PC-9 (cell line): Measurements from ENCODE around the gene EHBP1L1. TPM values are rescaled to one million over a fixed set of nuclear protein-coding genes. Genes with fewer than 3 reads are reported as not detected.

ENCODE experiments used
- BruUV-seq: library from RNA; stranded (reverse); fragments of 400-500 nt; replicated peaks from 2 replicates; lab custom pipeline; 2021; lab: Mats Ljungman, UMichigan
- CTCF ChIA-PET: fragments of 300-600 bp; sonication (Branson Sonifier 250); formaldehyde crosslinking; loops from one replicate; lab custom pipeline; 2022; ENCODE audit warnings: antibody characterized with exemption; lab: Charles Lee
- POLR2A ChIA-PET: fragments of 300-600 bp; sonication (Branson Sonifier 250); formaldehyde crosslinking; loops from one replicate; lab custom pipeline; 2022; ENCODE audit warnings: antibody characterized with exemption; ENCODE audit not compliant: unreplicated experiment; lab: Charles Lee
- DNase-seq, 2 experiments: peaks; one replicate each; pipeline versions ENCODE4 v3.0.0 to v3.0.0-alpha.2; 2015 to 2022; ENCODE audit warnings: mixed read lengths in 1 of 2
- H2AFZ ChIP-seq: fragments of 200-600 bp; sonication (generic); 2 replicates; pipeline ENCODE4 v1.8.1; 2017; ENCODE audit warnings: antibody characterized with exemption
- H3F3A ChIP-seq: fragments of 200-600 bp; sonication (generic); 2 replicates; pipeline ENCODE4 v1.8.1; 2017; ENCODE audit warnings: antibody characterized with exemption, mild to moderate bottlenecking, low read depth; ENCODE audit not compliant: insufficient read depth
- H3K27ac ChIP-seq: fragments of 200-600 bp; sonication (generic); 2 replicates; pipeline ENCODE4 v1.6.1; 2016; ENCODE audit warnings: mixed run types
- H3K27me3 ChIP-seq: fragments of 200-600 bp; sonication (generic); 2 replicates; pipeline ENCODE4 v1.6.1; 2016; ENCODE audit warnings: low read depth, mixed run types; ENCODE audit not compliant: insufficient read depth
- H3K36me3 ChIP-seq: fragments of 200-600 bp; sonication (generic); 2 replicates; pipeline ENCODE4 v1.6.1; 2016; ENCODE audit warnings: low read depth, mixed run types
- H3K4me1 ChIP-seq: fragments of 200-600 bp; sonication (generic); replicated peaks from 2 replicates; pipeline ENCODE4 v1.6.1; 2016; ENCODE audit warnings: mixed run types; ENCODE audit not compliant: insufficient read depth
- H3K4me2 ChIP-seq: fragments of 200-600 bp; sonication (generic); 2 replicates; pipeline ENCODE4 v1.6.1; 2017; ENCODE audit warnings: mixed run types
- H3K4me3 ChIP-seq: fragments of 200-600 bp; sonication (generic); 2 replicates; pipeline ENCODE4 v1.6.1; 2016; ENCODE audit warnings: mixed run types
- H3K79me2 ChIP-seq: fragments of 200-600 bp; sonication (generic); 2 replicates; pipeline ENCODE4 v1.6.1; 2017; ENCODE audit warnings: low read depth, mixed run types
- H3K9me2 ChIP-seq: fragments of 200-600 bp; sonication (generic); 2 replicates; pipeline ENCODE4 v1.8.1; 2017; ENCODE audit warnings: mild to moderate bottlenecking; ENCODE audit not compliant: insufficient read depth
- H3K9me3 ChIP-seq: fragments of 200-600 bp; sonication (generic); 2 replicates; pipeline ENCODE4 v1.8.1; 2016; ENCODE audit warnings: low read depth; ENCODE audit not compliant: insufficient read depth
- H4K20me1 ChIP-seq: fragments of 200-600 bp; sonication (generic); 2 replicates; pipeline ENCODE4 v1.8.1; 2017; ENCODE audit not compliant: insufficient read depth
- EZH2 ChIP-seq: fragments of 200-600 bp; sonication (generic); IDR thresholded peaks from 2 replicates; pipeline ENCODE4 v1.8.0; 2017; ENCODE audit warnings: antibody characterized with exemption, low read depth
- intact Hi-C: fragments of 100-400 bp; cut with micrococcal nuclease; formaldehyde crosslinking; loops from one replicate; pipeline ENCODE4 v1.10.0; 2022; ENCODE audit not compliant: unreplicated experiment
- total RNA-seq: library from RNA; stranded (reverse); gene quantifications from 2 replicates; pipeline ENCODE4 v1.2.3, GENCODE V29; 2021
- TF ChIP-seq, protein P1 (sequence below): fragments of 200-600 bp; sonication (generic); conservative IDR thresholded peaks from 2 replicates; pipeline ENCODE4 v1.6.1; 2017; ENCODE audit warnings: mixed run types, antibody characterized with exemption, mild to moderate bottlenecking, moderate library complexity

Gene EHBP1L1
- total RNA-seq, 1 experiment from 2014 or later = 123 TPM

DNA sequence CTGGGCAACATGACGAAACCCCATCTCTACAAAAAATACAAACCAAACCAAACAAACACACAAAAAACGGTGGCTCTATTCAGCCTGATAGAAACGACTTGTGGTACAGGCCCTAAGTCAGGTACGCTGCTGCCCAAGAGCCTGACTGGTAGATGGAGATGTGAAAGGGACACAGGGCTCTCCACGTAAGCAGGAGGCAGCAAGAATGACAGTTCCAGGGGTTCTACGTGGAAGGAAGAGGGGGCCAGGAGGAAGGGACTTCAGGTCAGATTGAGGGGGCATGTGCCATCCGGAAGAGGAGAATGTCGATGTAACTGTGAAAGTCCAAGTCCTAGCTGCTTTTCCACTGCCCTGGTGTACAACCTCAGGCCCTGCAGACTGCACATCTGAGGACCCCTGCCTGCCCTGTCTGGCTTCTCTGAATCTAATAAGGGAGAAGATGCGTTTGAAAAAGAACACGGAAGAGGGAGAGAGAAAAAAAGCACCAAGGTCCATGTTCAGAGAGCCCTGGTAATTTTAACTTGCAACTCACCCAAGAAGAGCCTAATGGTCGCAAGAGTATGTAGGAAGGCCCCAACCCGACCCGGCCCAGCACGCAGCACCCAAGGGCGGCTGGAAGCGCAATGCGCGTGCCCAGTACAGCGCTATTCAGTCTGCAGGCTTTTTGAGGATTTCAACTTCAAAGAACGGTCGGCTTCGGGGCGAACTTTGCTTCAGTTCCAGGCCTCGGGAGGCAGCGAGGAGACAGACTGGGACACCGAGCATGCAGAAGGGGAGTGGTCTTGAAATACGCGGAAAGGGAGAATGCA is 6.5 kb upstream of the EHBP1L1 start:
- DNase-seq = no peak
- H3K27ac ChIP-seq = peak overlapping the region; percentile 68
- H2AFZ ChIP-seq = peak overlapping the region; percentile 95
- peaks cover 5% of the 10 kb centered on the region; the same call in 1 of the 2 replicates for H3K36me3 ChIP-seq
- POLR2A ChIA-PET = interaction anchor here (0.5 to 1.2 kb wide), 7 partner anchors 10 to 349 kb away, joined by 3 to 16 read pairs (median 10); no protein-coding TSS in a partner anchor
- no peaks in the 10 kb centered on the region for H4K20me1 ChIP-seq
- TF ChIP-seq, protein P1, sequence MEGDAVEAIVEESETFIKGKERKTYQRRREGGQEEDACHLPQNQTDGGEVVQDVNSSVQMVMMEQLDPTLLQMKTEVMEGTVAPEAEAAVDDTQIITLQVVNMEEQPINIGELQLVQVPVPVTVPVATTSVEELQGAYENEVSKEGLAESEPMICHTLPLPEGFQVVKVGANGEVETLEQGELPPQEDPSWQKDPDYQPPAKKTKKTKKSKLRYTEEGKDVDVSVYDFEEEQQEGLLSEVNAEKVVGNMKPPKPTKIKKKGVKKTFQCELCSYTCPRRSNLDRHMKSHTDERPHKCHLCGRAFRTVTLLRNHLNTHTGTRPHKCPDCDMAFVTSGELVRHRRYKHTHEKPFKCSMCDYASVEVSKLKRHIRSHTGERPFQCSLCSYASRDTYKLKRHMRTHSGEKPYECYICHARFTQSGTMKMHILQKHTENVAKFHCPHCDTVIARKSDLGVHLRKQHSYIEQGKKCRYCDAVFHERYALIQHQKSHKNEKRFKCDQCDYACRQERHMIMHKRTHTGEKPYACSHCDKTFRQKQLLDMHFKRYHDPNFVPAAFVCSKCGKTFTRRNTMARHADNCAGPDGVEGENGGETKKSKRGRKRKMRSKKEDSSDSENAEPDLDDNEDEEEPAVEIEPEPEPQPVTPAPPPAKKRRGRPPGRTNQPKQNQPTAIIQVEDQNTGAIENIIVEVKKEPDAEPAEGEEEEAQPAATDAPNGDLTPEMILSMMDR = no peak
- no peak for TF ChIP-seq EZH2
- no peaks in the 10 kb centered on the region for H3K27me3 ChIP-seq
- peaks cover 60% of the 10 kb centered on the region for H3K79me2 ChIP-seq
- intact Hi-C loops = no loop called here
- TSS peak; percentile 50 for BruUV-seq
- peak overlapping the region; percentile 73 for H3K4me3 ChIP-seq
- H3K9me2 ChIP-seq = no peaks in the 10 kb centered on the region
- H3K4me2 ChIP-seq = peak overlapping the region; percentile 96
- H3K9me3 ChIP-seq = no peaks in the 10 kb centered on the region
- peaks cover 45% of the 10 kb centered on the region for H3K4me1 ChIP-seq
- CTCF ChIA-PET = interaction anchor here (2.0 to 3.4 kb wide), 2 partner anchors 10 to 28 kb away, joined by 8 to 25 read pairs; no protein-coding TSS in a partner anchor
- H3F3A ChIP-seq = peaks cover 66% of the 10 kb centered on the region

DNA sequence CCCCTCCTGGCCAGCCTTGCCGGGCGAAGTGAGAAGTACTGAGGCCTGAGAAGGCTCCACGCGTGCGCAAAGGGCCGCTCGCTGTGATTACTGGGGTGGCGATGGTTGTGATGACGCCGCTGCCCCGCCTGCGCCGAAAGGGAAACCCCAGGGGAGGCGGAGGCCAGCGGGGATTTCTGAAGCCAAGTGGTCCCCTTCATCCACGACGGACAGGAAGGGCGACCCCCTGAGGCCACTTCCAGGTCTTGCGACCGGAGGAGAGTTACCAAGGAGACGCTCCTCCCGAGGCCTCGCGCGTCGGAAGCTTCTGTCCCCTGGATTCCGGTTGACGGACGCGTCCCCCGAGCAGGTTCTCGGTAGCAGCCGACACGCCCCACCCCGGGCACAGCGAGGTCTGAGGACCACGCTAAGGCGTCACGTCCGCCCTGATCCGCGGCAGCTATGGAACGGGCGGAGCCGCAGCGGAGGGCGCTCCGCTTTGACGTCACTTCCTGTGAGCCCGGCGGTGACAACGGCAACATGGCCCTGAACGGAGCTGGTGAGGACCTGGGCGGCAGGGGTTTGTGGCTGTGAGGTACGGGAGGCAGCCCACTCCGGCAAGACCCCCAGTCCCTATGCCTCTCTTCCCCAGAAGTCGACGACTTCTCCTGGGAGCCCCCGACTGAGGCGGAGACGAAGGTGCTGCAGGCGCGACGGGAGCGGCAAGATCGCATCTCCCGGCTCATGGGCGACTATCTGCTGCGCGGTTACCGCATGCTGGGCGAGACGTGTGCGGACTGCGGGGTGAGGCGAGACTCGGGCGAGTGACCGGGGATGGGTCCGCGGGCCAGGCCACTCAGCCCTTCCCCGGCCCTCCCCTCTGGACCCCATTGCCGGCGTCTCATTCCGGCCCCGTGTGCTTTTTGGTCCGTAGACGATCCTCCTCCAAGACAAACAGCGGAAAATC is 5.6 kb upstream of the EHBP1L1 start, which contains the start of gene ZNRD2:
Gene ZNRD2, plus strand, starts transcription at position 505 of the 946 bp plus-strand sequence. Its CDS starts 15 bp downstream, at position 520.
- Histone ChIP-seq H4K20me1 (no peaks in the 10 kb centered on the region), H3K36me3 (peaks cover 5% of the 10 kb centered on the region; the same call in 1 of the 2 replicates), H2AFZ (peak within 1 kb of the TSS; percentile 95), H3K79me2 (peaks cover 60% of the 10 kb centered on the region), H3F3A (peaks cover 73% of the 10 kb centered on the region), H3K27me3 (no peaks in the 10 kb centered on the region), H3K4me3 (peak within 1 kb of the TSS; percentile 73), H3K4me1 (peaks cover 54% of the 10 kb centered on the region), H3K9me2 (no peaks in the 10 kb centered on the region), H3K9me3 (no peaks in the 10 kb centered on the region), H3K27ac (peak within 1 kb of the TSS; percentile 68), H3K4me2 (peak within 1 kb of the TSS; percentile 96)
- ChIA-PET POLR2A (interaction anchor here (0.5 to 1.2 kb wide), 13 partner anchors 11 to 1161 kb away, joined by 3 to 13 read pairs (median 4); partner anchors contain the start of genes EFEMP2, LTBP3 and SIPA1), CTCF (interaction anchor here (0.7 to 3.4 kb wide), 4 partner anchors 11 to 29 kb away, joined by 3 to 25 read pairs (median 6); no protein-coding TSS in a partner anchor)
- peak; percentile 98 to 99 for DNase-seq
- intact Hi-C loops = loop anchor here (1.0 to 5.0 kb wide), 12 partner anchors 10 to 482 kb away; partner anchors contain the start of genes CST6, KAT5, NEAT1 and PCNX3
- no peak for TF ChIP-seq EZH2
- TF ChIP-seq, protein P1 = peak; percentile 57
- TSS peak; percentile 31 for BruUV-seq
